Cardiac fibroblast (primary cell): ENCODE data around the gene RAET1E.

Experiments
- DNase-seq, 2 donors: peaks; one replicate each; pipeline versions ENCODE4 v3.0.0 to v3.0.0-alpha.2; 2010; ENCODE audit warnings: low read depth in 2 of 2
- H3K4me3 ChIP-seq, 2 donors: replicated peaks in 1 of 2; 1 replicate in 1 of 2; 2 replicates in 1 of 2; pipeline ENCODE4 v1.5.1; 2011; ENCODE audit warnings: low read depth in 2 of 2, low read length in 2 of 2, mild to moderate bottlenecking in 2 of 2, moderate library complexity in 1 of 2
- TF ChIP-seq, protein P1 (sequence below): IDR thresholded peaks from one replicate; pipeline ENCODE4 v1.5.1; 2011; ENCODE audit warnings: low read depth, mild to moderate bottlenecking, low read length, inconsistent platforms

RAET1E gene

DNA sequence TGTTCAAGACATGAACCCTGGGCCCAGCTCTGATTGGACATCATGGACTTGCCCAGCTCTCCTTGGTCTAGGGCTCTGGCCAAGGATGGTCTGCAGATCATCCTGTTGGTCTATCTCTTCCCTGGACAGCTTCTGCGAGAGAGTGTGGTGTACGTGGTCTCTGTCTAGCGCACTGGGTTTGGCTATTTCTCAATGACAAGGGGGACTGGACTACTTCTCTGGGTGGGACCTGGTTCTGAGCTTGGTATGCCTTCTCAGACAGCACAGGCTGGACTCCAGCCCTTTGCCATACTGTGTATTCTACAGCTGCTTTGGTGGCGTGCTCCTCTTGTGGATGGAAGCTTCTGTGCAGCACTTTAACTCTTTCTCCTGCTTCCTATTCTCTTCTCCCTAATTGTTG lies 8.5 kb upstream of the RAET1E start:
- TF ChIP-seq, protein P1, sequence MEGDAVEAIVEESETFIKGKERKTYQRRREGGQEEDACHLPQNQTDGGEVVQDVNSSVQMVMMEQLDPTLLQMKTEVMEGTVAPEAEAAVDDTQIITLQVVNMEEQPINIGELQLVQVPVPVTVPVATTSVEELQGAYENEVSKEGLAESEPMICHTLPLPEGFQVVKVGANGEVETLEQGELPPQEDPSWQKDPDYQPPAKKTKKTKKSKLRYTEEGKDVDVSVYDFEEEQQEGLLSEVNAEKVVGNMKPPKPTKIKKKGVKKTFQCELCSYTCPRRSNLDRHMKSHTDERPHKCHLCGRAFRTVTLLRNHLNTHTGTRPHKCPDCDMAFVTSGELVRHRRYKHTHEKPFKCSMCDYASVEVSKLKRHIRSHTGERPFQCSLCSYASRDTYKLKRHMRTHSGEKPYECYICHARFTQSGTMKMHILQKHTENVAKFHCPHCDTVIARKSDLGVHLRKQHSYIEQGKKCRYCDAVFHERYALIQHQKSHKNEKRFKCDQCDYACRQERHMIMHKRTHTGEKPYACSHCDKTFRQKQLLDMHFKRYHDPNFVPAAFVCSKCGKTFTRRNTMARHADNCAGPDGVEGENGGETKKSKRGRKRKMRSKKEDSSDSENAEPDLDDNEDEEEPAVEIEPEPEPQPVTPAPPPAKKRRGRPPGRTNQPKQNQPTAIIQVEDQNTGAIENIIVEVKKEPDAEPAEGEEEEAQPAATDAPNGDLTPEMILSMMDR = no peak

DNA sequence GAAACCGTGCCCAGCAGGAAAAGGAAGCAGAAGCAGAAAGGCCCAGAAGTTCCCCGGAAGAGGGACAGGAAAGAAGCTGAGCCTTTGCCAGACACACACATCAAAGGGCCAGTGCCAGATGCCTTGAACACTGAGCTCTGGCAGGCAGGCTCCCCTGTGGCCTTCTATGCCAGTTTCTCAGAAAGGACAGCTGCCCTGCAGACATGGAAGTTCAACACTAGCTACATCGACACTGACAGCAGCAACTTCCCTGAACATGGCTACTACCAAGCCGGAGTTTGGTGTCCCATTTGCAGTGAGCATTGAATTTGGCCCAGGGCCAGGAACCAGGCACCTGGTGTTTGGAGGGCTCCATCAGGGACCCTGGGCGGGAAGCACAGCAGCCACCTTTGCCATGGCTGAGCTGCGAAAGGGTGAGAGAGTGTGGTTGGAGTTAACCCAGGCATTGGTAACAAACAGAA lies 8.0 kb upstream of the RAET1E start:
- no peak overlapping the region for H3K4me3 ChIP-seq
- TF ChIP-seq, protein P1 = no peak
- DNase-seq = no peak

More for the DNA sequence above, 8.5 kb upstream of the RAET1E start:
- H3K4me3 ChIP-seq = no peak overlapping the region
- DNase-seq = no peak

DNA sequence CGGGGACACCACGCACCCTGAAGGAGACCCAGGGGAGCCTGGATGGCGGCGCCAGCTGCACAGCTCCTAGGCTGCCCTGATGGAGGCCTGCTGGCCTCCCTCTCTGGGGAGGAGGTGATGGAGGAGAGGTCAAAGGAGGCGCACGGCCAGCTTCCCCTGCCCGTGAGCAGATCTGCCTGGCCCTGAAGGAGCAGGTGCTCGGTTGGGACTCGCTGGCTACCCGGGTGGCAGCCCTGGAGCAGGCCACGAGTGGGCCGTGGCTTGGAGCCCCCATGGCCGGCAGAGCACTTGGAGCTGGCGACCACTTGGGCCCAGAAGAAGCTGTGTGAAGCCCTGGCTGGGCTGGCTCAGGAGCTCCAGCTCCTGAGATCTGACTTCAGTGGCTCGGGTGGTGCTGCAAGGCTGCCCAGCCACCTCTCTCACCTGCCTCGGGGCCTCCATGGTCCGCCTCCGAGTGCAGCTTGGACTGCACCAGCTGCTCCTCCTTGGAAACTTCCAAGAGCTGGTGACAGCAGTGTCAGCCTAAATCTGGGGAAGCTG lies 7.5 kb upstream of the RAET1E start:
- DNase-seq = no peak
- no peak overlapping the region for H3K4me3 ChIP-seq
- TF ChIP-seq, protein P1 = no peak

DNA sequence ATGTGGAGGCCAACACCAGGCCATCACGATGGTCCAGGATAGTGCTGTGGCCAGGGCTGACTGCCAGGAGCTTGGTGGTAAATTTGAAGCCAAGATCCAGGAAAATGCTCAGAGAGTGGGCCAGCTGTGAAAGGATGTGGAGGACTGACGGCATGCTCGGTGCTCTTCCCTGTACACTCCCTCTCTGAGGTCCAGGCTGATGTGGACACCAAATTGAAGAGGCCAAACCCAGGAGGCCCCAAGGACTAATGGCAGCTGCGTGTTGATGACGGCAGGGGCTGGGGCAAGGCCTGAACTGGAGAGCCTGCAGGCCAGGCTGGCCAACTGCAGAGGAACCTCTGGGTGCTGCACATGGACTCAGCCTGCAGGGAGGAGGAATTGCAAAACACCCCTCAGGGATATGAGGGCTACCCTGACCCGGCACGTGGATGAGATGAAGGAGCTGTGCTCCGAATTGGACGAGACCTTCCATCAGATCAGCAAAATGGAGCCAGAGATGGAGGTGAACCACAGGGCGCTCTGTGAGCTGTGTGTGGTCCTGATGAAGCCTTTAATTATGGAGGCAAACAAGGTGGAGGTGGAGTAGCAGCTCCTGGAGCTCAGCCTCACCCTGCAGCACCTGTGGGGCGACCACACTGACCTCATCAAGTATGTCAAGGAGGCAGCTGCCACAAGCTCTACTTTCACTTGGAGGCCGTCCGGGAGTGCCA lies 6.9 kb upstream of the RAET1E start:
- DNase-seq = no peak
- TF ChIP-seq, protein P1 = no peak
- H3K4me3 ChIP-seq = no peak overlapping the region

DNA sequence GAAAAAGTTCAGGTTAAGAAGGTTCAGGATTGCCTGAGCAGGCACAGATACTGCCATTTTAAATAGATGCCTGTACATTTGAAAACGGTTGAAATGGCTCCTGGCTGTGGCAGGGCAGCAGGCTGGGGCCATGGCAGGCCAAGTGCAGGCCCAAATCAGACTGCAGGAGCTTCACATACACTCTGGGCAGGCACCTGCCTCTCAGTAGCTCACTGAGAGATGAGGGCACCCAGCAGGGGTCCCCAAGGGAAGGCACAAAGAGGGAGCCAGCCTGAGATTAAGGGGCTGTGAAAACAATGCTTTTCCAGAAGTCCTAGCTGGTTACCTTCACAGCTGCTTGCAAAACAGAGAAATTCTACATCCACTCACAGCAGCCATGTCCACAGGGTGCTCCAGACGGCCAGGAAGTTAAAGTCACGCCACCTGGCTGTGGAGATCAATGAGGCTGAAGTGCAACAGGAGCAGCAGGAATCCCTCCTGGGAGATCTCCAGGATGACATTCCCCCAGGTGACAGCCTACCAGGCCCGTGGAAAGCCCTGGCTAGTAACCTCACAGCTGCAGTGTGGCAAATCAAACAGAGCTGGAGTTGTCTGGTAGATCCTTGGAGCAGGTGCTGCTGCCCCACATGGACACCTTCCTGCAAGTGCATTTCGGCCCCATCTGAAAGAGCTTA lies 6.2 kb upstream of the RAET1E start:
- H3K4me3 ChIP-seq = no peak overlapping the region
- DNase-seq = no peak
- TF ChIP-seq, protein P1 = no peak

DNA sequence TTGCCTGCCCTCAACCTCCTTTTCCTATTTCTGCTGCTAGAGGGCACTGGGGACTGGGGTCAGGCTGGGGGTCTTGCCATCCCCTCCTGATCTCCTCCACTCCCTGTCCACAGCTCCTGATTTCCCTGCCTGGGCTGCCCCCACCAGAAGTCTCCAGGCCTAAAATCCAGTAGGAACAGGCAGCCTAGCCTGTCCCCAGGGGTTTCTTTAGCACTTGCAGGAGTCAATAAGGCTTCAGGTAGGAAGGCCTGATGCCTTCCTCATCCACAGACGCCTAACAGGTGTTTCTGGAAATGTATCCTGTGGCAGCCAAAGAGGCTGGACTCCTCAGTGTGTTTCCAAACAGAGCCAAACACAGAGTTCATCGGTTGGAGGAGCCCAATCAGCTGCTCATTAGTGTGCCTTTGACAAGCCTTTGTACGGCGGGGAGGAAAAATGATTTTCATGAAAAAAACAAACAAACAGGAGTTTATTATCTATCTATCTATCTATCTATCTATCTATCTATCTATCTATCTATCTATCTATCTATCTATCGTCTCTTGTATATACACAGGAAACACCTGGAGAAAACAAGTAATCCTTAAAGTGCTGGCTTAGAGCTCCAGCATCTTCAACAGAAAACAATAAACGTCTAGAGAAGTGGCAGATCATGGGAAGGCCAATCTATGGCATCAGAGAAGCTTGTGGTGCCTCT lies 3.7 kb upstream of the RAET1E start:
- H3K4me3 ChIP-seq = no peak overlapping the region
- DNase-seq = no peak
- TF ChIP-seq, protein P1 = no peak
